ENCODE measurements around the gene FOXK1. TPM values are rescaled to one million over a fixed set of nuclear protein-coding genes. Genes with fewer than 3 reads are reported as not detected.
A peak's percentile ranks its signal among the peaks of the same experiment; 100 is the strongest.

FOXK1 gene
- total and polyA plus RNA-seq, 2 of the 13 experiments (the other 11 are each of a cell fraction or from before 2014, with no cell fraction given) = 4.6 to 8.8 TPM

GRCh38 chr7:4712281-4713182 is 30.4 kb downstream of the FOXK1 start (continued):
- TF ChIP-seq ZNF770 (CRISPR knock-in tag; IDR thresholded peaks at IDR 0.05) (no peak), MXI1 (IDR thresholded peaks at IDR 0.05; ENCODE audit: borderline replicate concordance, low read depth, low read length) (peak; percentile 66; the same call in 1 of the 3 replicates), FOXP4 (CRISPR knock-in tag; IDR thresholded peaks at IDR 0.05) (peak; percentile 86), NR0B2 (CRISPR knock-in tag; IDR thresholded peaks at IDR 0.05) (no peak), GPN1 (CRISPR knock-in tag; IDR thresholded peaks at IDR 0.05; ENCODE audit: borderline replicate concordance) (no peak), GFI1 (CRISPR knock-in tag; IDR thresholded peaks at IDR 0.05; ENCODE audit: borderline replicate concordance) (0 out of 2 replicates have a peak, but pooled peaks have one; percentile 53), CEBPG (CRISPR knock-in tag; IDR thresholded peaks at IDR 0.05) (peak; percentile 25; the same call in 1 of the 2 replicates), ZNF10 (CRISPR knock-in tag; IDR thresholded peaks at IDR 0.05; ENCODE audit: borderline replicate concordance, low read depth) (no peak), ZNF674 (CRISPR knock-in tag; IDR thresholded peaks at IDR 0.05; ENCODE audit: low read depth) (no peak), ZNF441 (CRISPR knock-in tag; IDR thresholded peaks at IDR 0.05; ENCODE audit: borderline replicate concordance) (no peak; the same call in 1 of the 2 replicates), ZNF230 (CRISPR knock-in tag; IDR thresholded peaks at IDR 0.05) (no peak), ZNF318 (CRISPR knock-in tag; IDR thresholded peaks at IDR 0.05) (no peak), MTA1 (CRISPR knock-in tag; IDR thresholded peaks at IDR 0.05; ENCODE audit: borderline replicate concordance) (no peak), ZBTB3 (CRISPR knock-in tag; IDR thresholded peaks at IDR 0.05; ENCODE audit: borderline replicate concordance, low read depth) (no peak)

All from HepG2 (cell line).